ENCODE measurements around the gene MCCD1. TPM values are rescaled to one million over a fixed set of nuclear protein-coding genes. Genes with fewer than 3 reads are reported as not detected.
"Not testable (repeated sequence)": the region's sequence is repeated elsewhere in the genome, so short reads cannot be mapped to it uniquely, and the experiment has no call there.

The MCCD1 gene
- total RNA-seq, 1 donor from 2014 or later = not detected

GRCh38 chr6:31538805-31539400, 10.1 kb downstream of the MCCD1 start:
- ATAC-seq (no peak), DNase-seq (no peak)
- intact Hi-C loops (cut with micrococcal nuclease) = no loop called here

- DNase-seq (no peak), ATAC-seq (no peak)
- intact Hi-C loops (cut with micrococcal nuclease) = no loop called here
These were observed 11.9 kb downstream of the MCCD1 start for GRCh38 chr6:31540640-31541039.

GRCh38 chr6:31541059-31541657, 12.4 kb downstream of the MCCD1 start:
- ATAC-seq (peak; percentile 22), DNase-seq (no peak)
- intact Hi-C loops (cut with micrococcal nuclease) = no loop called here

GRCh38 chr6:31541658-31542521, 13.1 kb downstream of the MCCD1 start, which contains the start of gene DDX39B:
Gene DDX39B (minus strand): TSS chr6:31542003. CDS start chr6:31540532, 1,471 bp downstream.
- peak; percentile 94 for ATAC-seq
- intact Hi-C loops (cut with micrococcal nuclease) = no loop called here
- peak; percentile 96 for DNase-seq

GRCh38 chr6:31543639-31544038, 14.9 kb downstream of the MCCD1 start:
- ATAC-seq = no peak
- intact Hi-C loops (cut with micrococcal nuclease) = no loop called here
- DNase-seq = no peak

- intact Hi-C loops (cut with micrococcal nuclease) = no loop called here
- no peak for DNase-seq
- ATAC-seq = no peak
These were observed 15.9 kb downstream of the MCCD1 start for GRCh38 chr6:31544676-31545075.

GRCh38 chr6:31545291-31545690, 16.5 kb downstream of the MCCD1 start:
- ATAC-seq (no peak), DNase-seq (no peak)
- intact Hi-C loops (cut with micrococcal nuclease) = no loop called here

GRCh38 chr6:31546339-31546957, 17.7 kb downstream of the MCCD1 start, which contains the start of gene ATP6V1G2:
Gene ATP6V1G2 (minus strand): TSS chr6:31546608. CDS start chr6:31546559, 49 bp downstream.
- DNase-seq (peak; percentile 91), ATAC-seq (peak; percentile 79)
- intact Hi-C loops (cut with micrococcal nuclease) = loop anchor here (2.0 kb wide), 1 partner anchor 52 kb away; no protein-coding TSS in a partner anchor

GRCh38 chr6:31546958-31547726, 18.4 kb downstream of the MCCD1 start, which contains the start of gene NFKBIL1:
Gene NFKBIL1 (plus strand): TSS chr6:31547608. CDS start chr6:31547695, 87 bp downstream.
- peak; percentile 95 for DNase-seq
- intact Hi-C loops (cut with micrococcal nuclease) = loop anchor here (2.0 kb wide), 1 partner anchor 52 kb away; no protein-coding TSS in a partner anchor

GRCh38 chr6:31547727-31548543, 19.2 kb downstream of the MCCD1 start:
- ATAC-seq (no peak), DNase-seq (no peak)
- intact Hi-C loops (cut with micrococcal nuclease) = loop anchor here (2.0 kb wide), 1 partner anchor 51 kb away; no protein-coding TSS in a partner anchor

More at GRCh38 chr6:31546958-31547726, 18.4 kb downstream of the MCCD1 start, which contains the start of gene NFKBIL1:
- ATAC-seq = peak; percentile 97

GRCh38 chr6:31548544-31548873, 19.7 kb downstream of the MCCD1 start:
- no peak for DNase-seq
- intact Hi-C loops (cut with micrococcal nuclease) = no loop called here
- ATAC-seq = no peak

- ATAC-seq; intact Hi-C loops (cut with micrococcal nuclease): not testable (repeated sequence)
- peak; percentile 62 for DNase-seq
These were observed 22.6 kb downstream of the MCCD1 start for GRCh38 chr6:31551371-31551770.

- ATAC-seq (no peak), DNase-seq (no peak)
- intact Hi-C loops (cut with micrococcal nuclease) = no loop called here
These were observed 27.5 kb downstream of the MCCD1 start for GRCh38 chr6:31556307-31556706.

GRCh38 chr6:31557443-31558317, 28.9 kb downstream of the MCCD1 start:
- intact Hi-C loops (cut with micrococcal nuclease) = no loop called here
- ATAC-seq (no peak), DNase-seq (no peak)

GRCh38 chr6:31558318-31558625, 29.5 kb downstream of the MCCD1 start:
- DNase-seq = no peak
- ATAC-seq = no peak
- intact Hi-C loops (cut with micrococcal nuclease) = no loop called here

GRCh38 chr6:31558631-31559500, 30.1 kb downstream of the MCCD1 start:
- peak; percentile 61 for ATAC-seq
- peak; percentile 44 for DNase-seq
- intact Hi-C loops (cut with micrococcal nuclease) = no loop called here
